Thyroid gland (tissue), 4 donors: ENCODE results near the gene LRFN3. TPM values are rescaled to one million over a fixed set of nuclear protein-coding genes. Genes with fewer than 3 reads are reported as not detected.

ENCODE experiments used
- DNase-seq, 2 donors: peaks; one replicate each; pipeline ENCODE4 v3.0.0-alpha.2; 2019
- H3K27ac ChIP-seq, 3 donors: fragments of 200-600 bp; sonication (generic); 1 replicate in 2 of 3; 2 replicates in 1 of 3; pipeline ENCODE4 v1.5.1; 2016 to 2019; ENCODE audit warnings: mild to moderate bottlenecking in 1 of 3, moderate library complexity in 1 of 3
- H3K27me3 ChIP-seq: fragments of 200-600 bp; sonication (generic); one replicate; pipeline ENCODE4 v1.5.1; 2019
- H3K36me3 ChIP-seq, 2 donors: fragments of 200-600 bp; sonication (generic); one replicate each; pipeline ENCODE4 v1.5.1; 2016 to 2019
- H3K4me1 ChIP-seq, 2 donors: fragments of 200-600 bp; sonication (generic); one replicate each; pipeline ENCODE4 v1.5.1; 2017 to 2019
- H3K4me3 ChIP-seq, 3 donors: fragments of 200-600 bp; sonication (generic); replicated peaks in 1 of 3; 1 replicate in 2 of 3; 2 replicates in 1 of 3; pipeline ENCODE4 v1.5.1; 2016; ENCODE audit warnings: mild to moderate bottlenecking in 1 of 3
- H3K9me3 ChIP-seq: fragments of 200-600 bp; sonication (generic); one replicate; pipeline ENCODE4 v1.5.1; 2017
- CTCF ChIP-seq, 6 experiments: fragments of 200-600 bp in 3 of 6; fragments of 450-650 bp in 3 of 6; sonication (generic) in 3 of 6; IDR thresholded peaks; one replicate each; pipeline ENCODE4 v1.5.1; 2016 to 2019; ENCODE audit warnings: antibody characterized with exemption in 6 of 6, mild to moderate bottlenecking in 2 of 6, inconsistent platforms in 1 of 6, moderate library complexity in 1 of 6
- POLR2A ChIP-seq, 2 donors: fragments of 450-650 bp; IDR thresholded peaks; one replicate each; pipeline ENCODE4 v1.6.1; 2017; ENCODE audit warnings: antibody characterized with exemption in 2 of 2, mild to moderate bottlenecking in 2 of 2, moderate library complexity in 1 of 2
- WGBS, 2 donors: methylation state at CpG; one replicate each; pipeline ENCODE4 v1.1.5; 2017; 5-methylcytosine and 5-hydroxymethylcytosine counted together
- intact Hi-C: fragments of 100-400 bp; cut with DNase I; formaldehyde crosslinking; loops from one replicate; pipeline ENCODE4 v1.15.1; 2023
- total RNA-seq, 4 donors: library from RNA; depleted of rRNA; stranded (reverse); fragments of >200 nt; gene quantifications; one replicate each; pipeline ENCODE4 v1.2.3, GENCODE V29; 2016

Gene LRFN3
- total RNA-seq, 4 donors from 2014 or later = 7.1 to 15.5 (median 11.1) TPM

- H3K27me3 ChIP-seq = no peaks in the 10 kb centered on the region
- TF ChIP-seq POLR2A (IDR thresholded peaks at IDR 0.05) (no peak), CTCF (IDR thresholded peaks at IDR 0.05) (no peak)
- no peak overlapping the region for H3K4me3 ChIP-seq
- DNase-seq = no peak
- peak overlapping the region in 1 of 3 donors; percentile 20 for H3K27ac ChIP-seq
- H3K36me3 ChIP-seq = no peaks in the 10 kb centered on the region
- no peaks in the 10 kb centered on the region for H3K9me3 ChIP-seq
- H3K4me1 ChIP-seq = peaks cover 0 to 21% of the 10 kb centered on the region in 2 donors
- intact Hi-C loops = no loop called here
- WGBS, 2 donors = 59 to 67% methylated on average over 3 of the region's 3 CpGs
Measured at GRCh38 chr19:35911173-35911572, 25.0 kb upstream of the LRFN3 start.

- Histone ChIP-seq H3K36me3 (no peaks in the 10 kb centered on the region), H3K27ac (peak overlapping the region in 2 of 3 donors; percentile 31 to 43), H3K4me1 (peaks cover 0 to 16% of the 10 kb centered on the region in 2 donors), H3K27me3 (no peaks in the 10 kb centered on the region), H3K9me3 (no peaks in the 10 kb centered on the region), H3K4me3 (no peak overlapping the region)
- peak; percentile 96 to 97 for DNase-seq
- TF ChIP-seq CTCF (IDR thresholded peaks at IDR 0.05) (no peak), POLR2A (IDR thresholded peaks at IDR 0.05) (no peak)
- intact Hi-C loops = no loop called here
- WGBS, 2 donors = 25 to 39% methylated on average over 5 of the region's 5 CpGs
Measured at GRCh38 chr19:35911790-35912189, 24.4 kb upstream of the LRFN3 start.

- TF ChIP-seq POLR2A (IDR thresholded peaks at IDR 0.05) = no peak
- TF ChIP-seq CTCF (IDR thresholded peaks at IDR 0.05) = no peak
- intact Hi-C loops = no loop called here
- H3K4me3 ChIP-seq = no peak overlapping the region
- no peaks in the 10 kb centered on the region for H3K36me3 ChIP-seq
- peaks cover 0 to 16% of the 10 kb centered on the region in 2 donors for H3K4me1 ChIP-seq
- no peak for DNase-seq
- H3K27ac ChIP-seq = no peak overlapping the region
- H3K9me3 ChIP-seq = no peaks in the 10 kb centered on the region
- WGBS, 2 donors = 60 to 74% methylated on average over 7 of the region's 7 CpGs
- H3K27me3 ChIP-seq = no peaks in the 10 kb centered on the region
Measured at GRCh38 chr19:35913589-35913988, 22.6 kb upstream of the LRFN3 start.

GRCh38 chr19:35915443-35915842 lies 20.7 kb upstream of the LRFN3 start:
- Histone ChIP-seq H3K4me1 (peaks cover 0 to 16% of the 10 kb centered on the region in 2 donors), H3K27ac (no peak overlapping the region), H3K36me3 (no peaks in the 10 kb centered on the region), H3K4me3 (no peak overlapping the region), H3K9me3 (no peaks in the 10 kb centered on the region), H3K27me3 (no peaks in the 10 kb centered on the region)
- DNase-seq = no peak
- WGBS, 2 donors = 68 to 77% methylated on average over 3 of the region's 3 CpGs
- intact Hi-C loops = no loop called here
- TF ChIP-seq CTCF (IDR thresholded peaks at IDR 0.05) (no peak), POLR2A (IDR thresholded peaks at IDR 0.05) (no peak)

DNA sequence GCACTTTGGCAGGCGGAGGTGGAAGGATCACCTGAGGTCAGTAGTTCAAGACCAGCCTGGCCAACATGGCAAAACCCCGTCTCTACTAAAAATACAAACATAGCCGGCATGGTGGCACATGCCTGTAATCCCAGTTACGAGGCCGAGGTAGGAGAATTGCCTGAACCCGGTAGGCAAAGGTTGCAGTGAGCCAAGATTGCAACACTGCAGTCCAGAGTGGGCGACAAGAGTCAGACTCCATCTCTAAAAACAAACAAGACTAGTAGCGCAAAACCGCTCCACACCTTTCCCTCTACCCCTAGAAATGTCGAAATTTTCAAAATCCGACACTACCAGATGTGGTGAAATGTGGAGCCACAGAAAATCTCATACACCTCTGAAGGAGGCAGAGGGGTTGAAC lies 16.9 kb upstream of the LRFN3 start:
- intact Hi-C loops = no loop called here
- no peaks in the 10 kb centered on the region for H3K36me3 ChIP-seq
- DNase-seq = no peak
- no peaks in the 10 kb centered on the region for H3K4me1 ChIP-seq
- no peaks in the 10 kb centered on the region for H3K27me3 ChIP-seq
- no peaks in the 10 kb centered on the region for H3K9me3 ChIP-seq
- TF ChIP-seq CTCF (IDR thresholded peaks at IDR 0.05) = no peak
- no peak for TF ChIP-seq POLR2A (IDR thresholded peaks at IDR 0.05)
- no peak overlapping the region for H3K27ac ChIP-seq
- whole genome bisulfite sequencing, 2 donors = 90 to 92% methylated on average over 11 of the region's 11 CpGs
- no peak overlapping the region for H3K4me3 ChIP-seq
